Neural cell (in vitro differentiated cells): ENCODE data around the gene JAG2.

Experiments used
- EP300 ChIP-seq: fragments of 450-650 bp; conservative IDR thresholded peaks from 2 replicates; pipeline ENCODE4 v1.6.1; 2014; ENCODE audit warnings: antibody characterized with exemption, mild to moderate bottlenecking, moderate library complexity; ENCODE audit not compliant: poor library complexity, severe bottlenecking
- EZH2 ChIP-seq: fragments of 200-600, 300-800 bp; shearing (Covaris generic), sonication (generic); IDR thresholded peaks from 2 replicates; pipeline ENCODE4 v1.6.1; 2014; ENCODE audit warnings: antibody characterized with exemption, low read length, borderline replicate concordance, mild to moderate bottlenecking; ENCODE audit not compliant: insufficient read depth, poor library complexity, severe bottlenecking
- POLR2AphosphoS5 ChIP-seq: IDR thresholded peaks from 2 replicates; pipeline ENCODE4 v1.6.1; 2012
- TAF1 ChIP-seq: IDR thresholded peaks from 2 replicates; pipeline ENCODE4 v1.6.1; 2012; ENCODE audit warnings: low read depth
- TF ChIP-seq, protein P1 (sequence below): fragments of 450-650 bp; IDR thresholded peaks from 2 replicates; pipeline ENCODE4 v1.5.1; 2014; ENCODE audit warnings: antibody characterized with exemption, mild to moderate bottlenecking, moderate library complexity; ENCODE audit not compliant: poor library complexity, severe bottlenecking
- TF ChIP-seq, protein P2 (sequence below): IDR thresholded peaks from 2 replicates; pipeline ENCODE4 v1.6.1; 2012; ENCODE audit warnings: borderline replicate concordance

GRCh38 chr14:105155681-105156413 is 12.7 kb downstream of the JAG2 start:
- TF ChIP-seq, protein P1, sequence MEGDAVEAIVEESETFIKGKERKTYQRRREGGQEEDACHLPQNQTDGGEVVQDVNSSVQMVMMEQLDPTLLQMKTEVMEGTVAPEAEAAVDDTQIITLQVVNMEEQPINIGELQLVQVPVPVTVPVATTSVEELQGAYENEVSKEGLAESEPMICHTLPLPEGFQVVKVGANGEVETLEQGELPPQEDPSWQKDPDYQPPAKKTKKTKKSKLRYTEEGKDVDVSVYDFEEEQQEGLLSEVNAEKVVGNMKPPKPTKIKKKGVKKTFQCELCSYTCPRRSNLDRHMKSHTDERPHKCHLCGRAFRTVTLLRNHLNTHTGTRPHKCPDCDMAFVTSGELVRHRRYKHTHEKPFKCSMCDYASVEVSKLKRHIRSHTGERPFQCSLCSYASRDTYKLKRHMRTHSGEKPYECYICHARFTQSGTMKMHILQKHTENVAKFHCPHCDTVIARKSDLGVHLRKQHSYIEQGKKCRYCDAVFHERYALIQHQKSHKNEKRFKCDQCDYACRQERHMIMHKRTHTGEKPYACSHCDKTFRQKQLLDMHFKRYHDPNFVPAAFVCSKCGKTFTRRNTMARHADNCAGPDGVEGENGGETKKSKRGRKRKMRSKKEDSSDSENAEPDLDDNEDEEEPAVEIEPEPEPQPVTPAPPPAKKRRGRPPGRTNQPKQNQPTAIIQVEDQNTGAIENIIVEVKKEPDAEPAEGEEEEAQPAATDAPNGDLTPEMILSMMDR, result no peak
- TF ChIP-seq EZH2 (no peak), POLR2AphosphoS5 (no peak), EP300 (no peak), TAF1 (no peak)
- TF ChIP-seq, protein P2, sequence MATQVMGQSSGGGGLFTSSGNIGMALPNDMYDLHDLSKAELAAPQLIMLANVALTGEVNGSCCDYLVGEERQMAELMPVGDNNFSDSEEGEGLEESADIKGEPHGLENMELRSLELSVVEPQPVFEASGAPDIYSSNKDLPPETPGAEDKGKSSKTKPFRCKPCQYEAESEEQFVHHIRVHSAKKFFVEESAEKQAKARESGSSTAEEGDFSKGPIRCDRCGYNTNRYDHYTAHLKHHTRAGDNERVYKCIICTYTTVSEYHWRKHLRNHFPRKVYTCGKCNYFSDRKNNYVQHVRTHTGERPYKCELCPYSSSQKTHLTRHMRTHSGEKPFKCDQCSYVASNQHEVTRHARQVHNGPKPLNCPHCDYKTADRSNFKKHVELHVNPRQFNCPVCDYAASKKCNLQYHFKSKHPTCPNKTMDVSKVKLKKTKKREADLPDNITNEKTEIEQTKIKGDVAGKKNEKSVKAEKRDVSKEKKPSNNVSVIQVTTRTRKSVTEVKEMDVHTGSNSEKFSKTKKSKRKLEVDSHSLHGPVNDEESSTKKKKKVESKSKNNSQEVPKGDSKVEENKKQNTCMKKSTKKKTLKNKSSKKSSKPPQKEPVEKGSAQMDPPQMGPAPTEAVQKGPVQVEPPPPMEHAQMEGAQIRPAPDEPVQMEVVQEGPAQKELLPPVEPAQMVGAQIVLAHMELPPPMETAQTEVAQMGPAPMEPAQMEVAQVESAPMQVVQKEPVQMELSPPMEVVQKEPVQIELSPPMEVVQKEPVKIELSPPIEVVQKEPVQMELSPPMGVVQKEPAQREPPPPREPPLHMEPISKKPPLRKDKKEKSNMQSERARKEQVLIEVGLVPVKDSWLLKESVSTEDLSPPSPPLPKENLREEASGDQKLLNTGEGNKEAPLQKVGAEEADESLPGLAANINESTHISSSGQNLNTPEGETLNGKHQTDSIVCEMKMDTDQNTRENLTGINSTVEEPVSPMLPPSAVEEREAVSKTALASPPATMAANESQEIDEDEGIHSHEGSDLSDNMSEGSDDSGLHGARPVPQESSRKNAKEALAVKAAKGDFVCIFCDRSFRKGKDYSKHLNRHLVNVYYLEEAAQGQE, result no peak
